Esophagus (tissue), 2 donors: ENCODE results near the gene APBB2. TPM values are rescaled to one million over a fixed set of nuclear protein-coding genes. Genes with fewer than 3 reads are reported as not detected.

Experiments used
- H3K27ac ChIP-seq, 2 donors: one replicate each; pipeline ENCODE4 v1.5.1; 2013; ENCODE audit warnings: low read depth in 2 of 2, mild to moderate bottlenecking in 2 of 2, inconsistent platforms in 1 of 2, low read length in 1 of 2, moderate library complexity in 1 of 2
- H3K27me3 ChIP-seq, 2 donors: one replicate each; pipeline ENCODE4 v1.6.1; 2013; ENCODE audit warnings: low read length in 2 of 2, control low read depth in 1 of 2, mild to moderate bottlenecking in 1 of 2; ENCODE audit not compliant: insufficient read depth in 2 of 2, control insufficient read depth in 1 of 2
- H3K36me3 ChIP-seq, 2 donors: one replicate each; pipeline ENCODE4 v1.6.1; 2013; ENCODE audit warnings: low read length in 1 of 2; ENCODE audit not compliant: control insufficient read depth in 2 of 2, insufficient read depth in 2 of 2
- H3K4me1 ChIP-seq, 2 donors: one replicate each; pipeline ENCODE4 v1.6.1; 2013; ENCODE audit warnings: low read length in 1 of 2; ENCODE audit not compliant: control insufficient read depth in 2 of 2, insufficient read depth in 2 of 2
- H3K4me3 ChIP-seq, 2 donors: one replicate each; pipeline ENCODE4 v1.5.1; 2013; ENCODE audit warnings: low read length in 2 of 2, mild to moderate bottlenecking in 2 of 2, low read depth in 1 of 2, moderate library complexity in 1 of 2
- H3K9me3 ChIP-seq, 2 donors: one replicate each; pipeline ENCODE4 v1.6.1; 2013; ENCODE audit warnings: mild to moderate bottlenecking in 2 of 2, low read depth in 1 of 2, low read length in 1 of 2, moderate library complexity in 1 of 2; ENCODE audit not compliant: control insufficient read depth in 2 of 2, insufficient read depth in 1 of 2
- WGBS, 2 donors: extraction: QIAGEN DNeasy Blood & Tissue Kit; methylation state at CpG; one replicate each; pipeline ENCODE4 v1.1.7; 2013; 5-methylcytosine and 5-hydroxymethylcytosine counted together
- polyA plus RNA-seq, 2 donors: library from polyadenylated mRNA; stranded (reverse); fragments of 200-250 nt; gene quantifications; one replicate each; pipeline ENCODE4 v1.2.3, GENCODE V29; 2013
- donor health status: healthy with polysubstance abuse.
- donor health status: Bipolar disorder and iron deficiency.

The APBB2 gene
- polyA plus RNA-seq, 2 donors = 3.0 to 4.0 TPM

- H3K36me3 ChIP-seq = no peaks in the 10 kb centered on the region
- no peak overlapping the region for H3K27ac ChIP-seq
- H3K9me3 ChIP-seq = no peaks in the 10 kb centered on the region
- H3K27me3 ChIP-seq = no peaks in the 10 kb centered on the region
- no peak overlapping the region for H3K4me3 ChIP-seq
- H3K4me1 ChIP-seq = no peaks in the 10 kb centered on the region
- 63 to 70% methylated on average over 5 of the region's 5 CpGs for WGBS, 2 donors
These were observed 5.2 kb downstream of the APBB2 start for GRCh38 chr4:41209187-41209586.

- H3K36me3 ChIP-seq = no peaks in the 10 kb centered on the region
- no peaks in the 10 kb centered on the region for H3K9me3 ChIP-seq
- H3K27ac ChIP-seq = no peak overlapping the region
- H3K4me1 ChIP-seq = no peaks in the 10 kb centered on the region
- no peak overlapping the region for H3K4me3 ChIP-seq
- no peaks in the 10 kb centered on the region for H3K27me3 ChIP-seq
These were observed 7.0 kb downstream of the APBB2 start for GRCh38 chr4:41207291-41207831.

DNA sequence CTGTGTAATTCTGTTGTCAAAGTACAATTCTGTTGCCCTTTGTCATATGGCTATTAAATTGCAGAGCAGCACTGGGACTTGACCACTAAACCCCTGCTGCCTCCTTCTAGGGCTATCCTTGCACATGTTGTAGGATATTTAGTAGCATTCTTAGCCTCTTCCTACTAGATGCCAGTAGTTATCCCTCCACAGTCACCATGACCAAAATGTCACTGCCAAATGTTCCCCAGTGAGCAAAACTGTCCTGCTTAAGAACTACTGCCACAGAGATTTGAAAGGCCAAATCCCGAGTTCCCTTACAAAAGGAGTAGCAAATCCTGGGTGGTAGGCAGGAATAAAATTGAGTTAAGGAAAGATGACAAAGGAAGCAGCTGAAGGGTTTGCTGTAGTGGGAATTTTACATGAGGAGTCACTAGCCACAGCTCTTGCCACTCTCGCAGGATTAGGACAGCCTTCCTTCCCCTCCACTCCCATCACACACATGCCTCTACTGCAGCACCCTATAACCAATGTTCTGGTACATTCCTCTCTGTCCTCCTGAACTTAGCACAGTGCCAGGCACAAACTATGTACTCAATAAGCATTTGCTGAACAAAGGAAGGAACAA is 8.4 kb downstream of the APBB2 start:
- H3K27ac ChIP-seq = no peak overlapping the region
- no peaks in the 10 kb centered on the region for H3K4me1 ChIP-seq
- no peak overlapping the region for H3K4me3 ChIP-seq
- no peaks in the 10 kb centered on the region for H3K27me3 ChIP-seq
- H3K36me3 ChIP-seq = no peaks in the 10 kb centered on the region
- H3K9me3 ChIP-seq = no peaks in the 10 kb centered on the region
- 88 to 89% methylated on average over 2 of the region's 2 CpGs for WGBS, 2 donors

GRCh38 chr4:41205130-41205529 is 9.2 kb downstream of the APBB2 start:
- no peaks in the 10 kb centered on the region for H3K4me1 ChIP-seq
- H3K36me3 ChIP-seq = no peaks in the 10 kb centered on the region
- H3K4me3 ChIP-seq = no peak overlapping the region
- H3K27me3 ChIP-seq = no peaks in the 10 kb centered on the region
- H3K9me3 ChIP-seq = no peaks in the 10 kb centered on the region
- H3K27ac ChIP-seq = no peak overlapping the region
- 55 to 70% methylated on average over 3 of the region's 3 CpGs for WGBS, 2 donors

- H3K27me3 ChIP-seq = no peaks in the 10 kb centered on the region
- H3K4me3 ChIP-seq = no peak overlapping the region
- no peaks in the 10 kb centered on the region for H3K4me1 ChIP-seq
- no peaks in the 10 kb centered on the region for H3K36me3 ChIP-seq
- H3K27ac ChIP-seq = no peak overlapping the region
- no peaks in the 10 kb centered on the region for H3K9me3 ChIP-seq
- WGBS, 2 donors = 72 to 78% methylated on average over 8 of the region's 8 CpGs
These were observed 9.9 kb downstream of the APBB2 start for GRCh38 chr4:41204400-41204978.

DNA sequence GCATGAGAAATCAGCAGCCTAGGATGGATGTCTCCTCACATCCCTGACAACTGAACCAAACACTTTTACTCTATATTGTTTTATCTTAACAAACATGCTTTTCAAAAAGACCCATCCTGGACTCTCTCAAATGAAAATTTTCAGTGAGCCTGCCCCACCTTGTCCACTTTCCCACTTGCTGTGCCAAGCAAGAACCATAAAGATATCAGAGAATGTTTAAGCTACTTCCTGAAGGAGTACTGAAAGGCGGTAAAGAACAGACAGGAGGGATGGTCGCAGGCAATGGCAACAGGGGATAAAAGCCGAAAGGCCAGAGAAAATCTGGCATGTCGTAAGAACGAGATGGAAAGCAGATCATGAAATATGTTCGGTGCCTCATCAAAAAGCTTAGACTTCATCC is 10.5 kb downstream of the APBB2 start:
- WGBS, 2 donors = 82 to 91% methylated on average over 6 of the region's 6 CpGs
- Histone ChIP-seq H3K4me1 (no peaks in the 10 kb centered on the region), H3K36me3 (no peaks in the 10 kb centered on the region), H3K27ac (no peak overlapping the region), H3K27me3 (no peaks in the 10 kb centered on the region), H3K4me3 (no peak overlapping the region), H3K9me3 (no peaks in the 10 kb centered on the region)

DNA sequence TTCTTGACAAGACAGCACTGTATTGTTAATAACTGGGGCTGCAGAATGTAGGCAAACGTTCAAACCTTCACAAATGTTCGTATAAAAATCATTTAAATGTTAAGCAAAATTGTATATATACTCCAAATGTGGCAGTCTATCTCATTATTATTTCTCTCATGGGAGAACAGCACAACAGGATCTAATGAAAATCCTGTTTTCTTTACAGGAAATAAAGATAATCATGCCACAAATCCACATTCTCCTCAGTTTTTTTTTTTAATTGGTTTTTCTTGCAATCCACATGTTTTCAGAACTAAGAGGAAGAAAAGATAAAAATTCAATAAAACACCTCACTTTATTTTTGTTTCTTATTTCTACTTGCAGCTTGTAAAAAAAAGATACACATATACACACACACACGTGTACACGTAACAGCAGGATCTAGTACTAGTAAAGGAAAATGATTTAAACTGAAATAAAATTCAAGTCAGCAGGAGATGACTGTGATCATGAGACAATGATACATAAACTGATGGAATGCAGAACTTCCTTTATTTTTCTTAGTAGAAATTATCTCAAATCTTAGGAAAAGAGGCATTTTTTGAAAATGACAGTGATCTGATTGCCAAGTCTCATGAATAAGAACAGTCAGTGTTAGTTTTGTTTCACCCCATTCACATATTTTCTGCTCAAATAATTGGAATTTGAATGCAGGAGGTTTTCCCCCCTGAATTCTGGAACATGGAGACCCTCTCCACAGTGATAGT is 11.3 kb downstream of the APBB2 start:
- WGBS, 2 donors = 72 to 77% methylated on average over 4 of the region's 4 CpGs
- H3K36me3 ChIP-seq = no peaks in the 10 kb centered on the region
- no peak overlapping the region for H3K27ac ChIP-seq
- no peaks in the 10 kb centered on the region for H3K9me3 ChIP-seq
- no peaks in the 10 kb centered on the region for H3K27me3 ChIP-seq
- no peak overlapping the region for H3K4me3 ChIP-seq
- H3K4me1 ChIP-seq = peaks cover 0 to 2% of the 10 kb centered on the region in 2 donors

GRCh38 chr4:41202356-41202755 is 12.0 kb downstream of the APBB2 start:
- Histone ChIP-seq H3K9me3 (no peaks in the 10 kb centered on the region), H3K36me3 (no peaks in the 10 kb centered on the region), H3K4me3 (no peak overlapping the region), H3K4me1 (peaks cover 0 to 2% of the 10 kb centered on the region in 2 donors), H3K27me3 (no peaks in the 10 kb centered on the region), H3K27ac (no peak overlapping the region)
- WGBS, 2 donors = 66 to 83% methylated on average over 4 of the region's 4 CpGs

DNA sequence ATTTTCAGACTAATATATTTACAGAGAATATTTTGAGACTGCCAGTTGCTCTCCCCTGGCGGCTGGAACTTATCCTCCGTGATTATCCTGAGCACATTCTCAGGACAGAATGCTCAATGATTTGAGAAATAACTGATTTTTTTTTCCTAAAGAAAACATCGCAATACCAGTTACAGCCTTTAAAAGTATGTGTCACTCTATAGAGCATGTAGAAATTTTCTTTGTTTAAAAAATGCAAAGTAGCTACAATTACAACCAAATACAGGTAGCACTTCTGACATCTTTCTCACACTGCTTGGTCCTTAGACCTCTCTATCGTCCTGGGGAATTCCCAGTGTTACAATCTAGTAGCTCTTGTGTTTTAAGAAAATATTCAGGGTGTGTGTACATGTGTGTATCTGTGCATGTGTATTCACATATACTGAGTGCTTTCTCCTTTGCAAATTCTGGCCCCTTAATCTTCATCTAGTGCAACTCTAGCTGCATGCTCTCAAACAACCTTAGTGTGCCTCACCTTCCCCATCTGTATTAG is 13.8 kb downstream of the APBB2 start:
- WGBS, 2 donors = 87 to 88% methylated on average over 4 of the region's 4 CpGs
- Histone ChIP-seq H3K4me3 (no peak overlapping the region), H3K9me3 (no peaks in the 10 kb centered on the region), H3K27ac (no peak overlapping the region), H3K36me3 (no peaks in the 10 kb centered on the region), H3K27me3 (no peaks in the 10 kb centered on the region), H3K4me1 (peaks cover 0 to 2% of the 10 kb centered on the region in 2 donors)
